RKO (cell line): ENCODE measurements around the gene NPY.
"Not testable (repeated sequence)": the region's sequence is repeated elsewhere in the genome, so short reads cannot be mapped to it uniquely, and the experiment has no call there.

Experiments
- DNase-seq: peaks from one replicate; pipeline ENCODE4 v3.0.0-alpha.2; 2016; ENCODE audit warnings: low spot score

Gene NPY

DNA sequence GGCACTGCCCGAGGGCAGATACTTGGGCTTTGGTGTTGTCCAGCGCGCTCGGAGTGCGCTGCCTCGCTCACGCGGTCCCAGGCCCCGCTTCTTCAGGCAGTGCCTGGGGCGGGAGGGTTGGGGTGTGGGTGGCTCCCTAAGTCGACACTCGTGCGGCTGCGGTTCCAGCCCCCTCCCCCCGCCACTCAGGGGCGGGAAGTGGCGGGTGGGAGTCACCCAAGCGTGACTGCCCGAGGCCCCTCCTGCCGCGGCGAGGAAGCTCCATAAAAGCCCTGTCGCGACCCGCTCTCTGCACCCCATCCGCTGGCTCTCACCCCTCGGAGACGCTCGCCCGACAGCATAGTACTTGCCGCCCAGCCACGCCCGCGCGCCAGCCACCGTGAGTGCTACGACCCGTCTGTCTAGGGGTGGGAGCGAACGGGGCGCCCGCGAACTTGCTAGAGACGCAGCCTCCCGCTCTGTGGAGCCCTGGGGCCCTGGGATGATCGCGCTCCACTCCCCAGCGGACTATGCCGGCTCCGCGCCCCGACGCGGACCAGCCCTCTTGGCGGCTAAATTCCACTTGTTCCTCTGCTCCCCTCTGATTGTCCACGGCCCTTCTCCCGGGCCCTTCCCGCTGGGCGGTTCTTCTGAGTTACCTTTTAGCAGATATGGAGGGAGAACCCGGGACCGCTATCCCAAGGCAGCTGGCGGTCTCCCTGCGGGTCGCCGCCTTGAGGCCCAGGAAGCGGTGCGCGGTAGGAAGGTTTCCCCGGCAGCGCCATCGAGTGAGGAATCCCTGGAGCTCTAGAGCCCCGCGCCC is at the start of gene NPY:
Gene NPY, plus strand, starts transcription at position 294 of the 802 bp plus-strand sequence. CDS start 1,051 bp downstream, outside the sequence.
- DNase-seq: no peak

DNA sequence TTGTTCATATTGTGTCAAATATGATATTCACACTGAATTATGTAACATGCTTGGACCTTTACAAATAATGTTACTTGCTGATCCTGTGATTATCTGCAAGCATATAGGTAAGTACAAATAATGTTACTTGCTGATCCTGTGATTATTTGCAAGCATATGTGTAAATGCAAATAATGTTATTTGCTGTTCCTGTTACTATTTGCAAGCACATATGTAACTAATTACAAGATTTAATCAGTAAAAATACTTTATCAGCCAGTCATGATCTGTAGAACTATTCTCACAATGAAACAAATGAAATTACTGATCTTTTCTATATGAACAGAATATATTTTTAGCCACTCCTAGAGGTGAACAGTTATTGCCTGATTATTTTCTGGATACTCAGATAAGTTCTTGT is 44.7 kb upstream of the NPY start:
- DNase-seq: no peak

DNA sequence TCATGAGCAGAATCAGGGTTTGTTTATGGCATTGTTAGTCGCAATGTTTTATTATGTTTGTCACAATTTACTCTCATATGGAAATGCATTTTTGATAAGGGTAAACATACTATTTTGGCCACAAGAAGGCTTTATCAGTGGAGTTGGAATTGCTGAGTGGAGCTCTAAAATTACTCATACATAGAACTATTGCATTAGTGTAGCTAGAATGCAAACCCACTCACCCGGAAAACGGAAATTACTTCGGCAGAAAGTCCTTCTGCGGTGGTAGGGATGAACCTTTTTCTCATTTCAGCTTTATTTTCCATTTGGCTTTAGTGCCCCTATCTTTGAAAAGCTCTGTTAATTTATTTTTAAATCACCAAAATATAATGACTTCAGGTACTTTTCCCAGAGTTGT is 42.8 kb upstream of the NPY start:
- no peak for DNase-seq

DNA sequence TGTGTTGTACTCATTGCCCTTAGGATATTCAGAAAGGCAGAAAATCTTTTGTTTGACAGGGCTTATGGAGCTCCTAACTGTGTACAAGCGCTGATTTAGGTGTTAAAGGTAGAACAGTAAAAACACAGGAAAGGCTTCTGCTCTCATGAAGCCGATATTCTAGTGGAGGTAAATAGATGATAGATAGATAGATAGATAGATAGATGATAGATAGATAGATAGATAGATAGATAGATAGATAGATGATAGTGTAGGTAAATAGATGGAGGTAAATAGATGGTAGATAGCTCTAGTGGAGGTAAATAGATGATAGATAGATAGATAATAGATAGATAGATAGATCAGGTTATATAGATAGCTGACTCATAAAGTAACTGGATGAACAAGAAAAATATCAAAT is 39.4 kb upstream of the NPY start:
- DNase-seq: no peak

- DNase-seq: no peak
Observed at GRCh38 chr7:24245362-24245761, 38.6 kb upstream of the NPY start.

- no peak for DNase-seq
Observed at GRCh38 chr7:24249266-24249665, 34.7 kb upstream of the NPY start.

GRCh38 chr7:24251568-24251967 is 32.4 kb upstream of the NPY start:
- no peak for DNase-seq

DNA sequence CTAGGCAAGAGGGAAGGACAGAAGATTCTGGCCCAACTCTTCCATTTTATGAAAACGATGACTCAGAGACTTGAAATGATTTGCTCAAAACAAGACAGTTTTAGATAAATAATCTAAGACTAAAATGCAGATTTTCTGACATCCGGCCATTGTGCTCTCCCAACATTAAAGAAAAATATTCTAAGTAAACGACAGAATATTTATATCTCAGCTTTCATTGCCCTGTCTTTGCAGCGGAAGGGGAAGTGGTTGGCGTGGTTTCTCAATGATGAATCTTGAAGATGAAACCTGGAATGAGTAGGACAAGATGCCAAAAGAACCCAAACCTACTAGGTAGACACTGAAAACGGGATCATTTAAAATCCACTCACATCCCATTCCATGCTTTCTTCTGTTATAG is 28.9 kb upstream of the NPY start:
- DNase-seq: no peak

- DNase-seq: not testable (repeated sequence)
Observed at GRCh38 chr7:24258324-24258723, 25.7 kb upstream of the NPY start.

DNA sequence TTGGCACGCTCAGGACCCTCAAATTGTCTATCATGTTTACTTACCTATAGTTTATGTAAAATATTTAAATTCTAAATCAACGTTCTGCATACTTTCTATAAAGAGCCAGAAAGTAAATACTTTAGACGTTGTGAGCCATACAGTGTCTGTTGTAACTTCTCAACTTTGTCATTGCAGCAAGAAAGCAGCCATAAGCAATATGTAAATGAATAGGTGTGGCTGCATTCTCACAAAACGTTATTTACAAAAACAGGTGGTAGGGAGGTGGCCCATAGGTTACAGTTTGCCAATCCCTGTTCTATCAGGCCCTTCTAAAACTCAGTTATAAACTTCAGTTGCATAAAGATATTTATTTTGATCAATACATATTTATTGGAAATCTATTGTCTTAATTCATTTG is 12.1 kb upstream of the NPY start:
- DNase-seq: no peak

GRCh38 chr7:24279512-24279911 is 4.5 kb upstream of the NPY start:
- no peak for DNase-seq

DNA sequence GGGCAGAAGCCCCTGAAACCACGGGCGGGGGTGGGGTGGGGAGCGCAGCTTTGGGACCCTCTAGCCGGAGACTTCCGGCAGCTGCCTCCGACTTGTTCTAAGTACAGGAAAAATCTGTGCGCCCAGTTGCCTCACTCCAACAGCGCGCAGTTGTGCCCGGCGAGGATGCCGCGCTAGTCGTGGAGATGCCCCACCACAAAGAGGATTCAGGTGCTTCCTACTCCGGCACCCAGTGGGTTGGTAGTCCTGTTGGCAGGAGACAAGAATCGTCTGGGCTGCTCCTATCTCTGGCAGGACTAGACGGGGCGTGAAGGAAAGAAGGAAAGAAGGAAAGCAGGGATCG is 465 bp upstream of the NPY start:
- no peak for DNase-seq

GRCh38 chr7:24284699-24285506 is 913 bp downstream of the NPY start:
- DNase-seq: no peak

DNA sequence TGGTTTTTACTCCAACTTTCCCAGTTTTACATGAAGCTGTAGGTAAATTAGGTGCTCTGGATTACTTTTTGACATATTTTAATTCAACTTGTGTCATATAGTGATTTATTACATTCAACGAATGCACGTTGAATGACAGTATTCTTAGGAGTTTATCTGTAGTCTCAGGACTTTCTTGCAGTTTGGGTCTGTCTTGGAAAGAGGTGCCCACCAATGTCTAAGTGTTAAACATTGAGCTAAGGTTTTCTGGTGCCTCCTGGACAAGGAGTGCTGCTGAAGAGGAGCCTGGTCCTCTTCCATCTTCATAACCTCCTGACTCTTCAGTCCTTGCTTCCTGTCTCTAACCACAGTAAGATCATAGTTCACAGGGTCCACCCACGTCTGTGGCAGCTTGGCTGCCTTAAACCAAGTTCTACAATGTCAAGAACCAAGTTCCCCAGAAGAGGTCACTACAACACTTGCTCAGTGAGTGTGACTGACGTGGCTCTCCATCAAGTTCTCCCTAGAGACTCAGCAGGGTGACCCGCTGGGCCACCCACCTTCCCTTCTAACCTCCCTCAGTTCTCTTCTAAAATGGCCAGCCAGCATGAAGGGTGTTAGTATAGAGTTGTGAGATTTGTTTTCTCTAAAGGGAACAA is 6.1 kb downstream of the NPY start:
- DNase-seq: peak; percentile 89

DNA sequence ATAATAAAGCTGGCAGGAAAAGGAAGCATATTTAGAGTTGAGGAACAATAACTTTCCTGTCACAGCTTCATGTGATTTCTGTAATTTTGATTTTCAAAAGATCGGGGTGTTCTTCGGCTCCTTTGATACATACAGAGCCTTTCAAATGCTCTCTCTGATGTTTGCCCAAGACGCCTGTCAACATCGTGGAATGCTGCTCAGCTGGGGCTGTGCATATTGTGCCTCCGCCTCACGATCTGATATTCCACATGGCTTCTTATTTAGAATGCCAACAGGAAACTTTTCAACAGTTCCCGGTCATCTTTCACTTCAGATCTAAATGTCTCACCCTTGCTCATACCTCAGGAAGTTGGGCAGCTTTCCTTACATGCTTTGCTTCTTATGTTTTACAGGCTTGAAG is 7.3 kb downstream of the NPY start:
- DNase-seq: no peak

- no peak for DNase-seq
Observed at GRCh38 chr7:24297362-24297761, 13.4 kb downstream of the NPY start.

DNA sequence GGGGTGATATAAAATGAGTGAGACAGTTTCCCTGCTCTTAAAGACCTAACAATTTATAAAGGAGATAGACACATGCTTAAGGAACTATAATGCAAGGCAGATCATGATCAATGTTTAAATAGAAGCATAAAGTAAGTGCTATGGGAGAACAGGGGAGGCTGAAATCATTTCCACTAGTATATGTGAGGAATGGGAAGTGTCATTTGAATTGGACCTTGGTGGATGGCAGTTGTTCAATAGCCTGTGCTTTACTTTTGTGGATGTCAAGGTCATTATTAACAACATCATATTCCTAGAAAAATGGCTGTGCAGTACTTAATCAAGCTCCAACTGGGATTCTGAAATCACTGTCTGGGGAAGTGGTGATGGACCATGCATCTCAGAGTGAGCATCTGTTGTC is 14.7 kb downstream of the NPY start:
- no peak for DNase-seq

- no peak for DNase-seq
Observed at GRCh38 chr7:24299192-24299591, 15.2 kb downstream of the NPY start.

DNA sequence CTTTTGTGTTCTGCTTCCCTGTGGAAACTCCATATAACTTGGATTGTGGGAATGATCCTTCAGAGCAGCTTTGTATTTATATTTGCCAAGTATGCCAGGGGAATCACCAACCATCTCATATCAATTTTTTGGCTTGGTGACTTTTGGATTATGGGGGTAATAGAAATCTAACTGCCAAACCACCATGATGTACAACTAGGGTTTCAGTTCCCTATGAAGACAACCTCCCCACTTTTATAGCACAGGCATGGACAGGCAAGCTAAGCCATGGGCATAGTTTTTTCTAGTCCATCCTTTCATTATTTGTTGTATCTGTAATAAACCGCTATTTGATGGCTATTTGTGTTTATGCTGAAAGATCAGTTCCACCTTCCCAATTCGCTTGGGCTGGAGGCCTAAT is 17.7 kb downstream of the NPY start:
- no peak for DNase-seq

- DNase-seq: no peak
Observed at GRCh38 chr7:24304494-24305095, 20.6 kb downstream of the NPY start.

DNA sequence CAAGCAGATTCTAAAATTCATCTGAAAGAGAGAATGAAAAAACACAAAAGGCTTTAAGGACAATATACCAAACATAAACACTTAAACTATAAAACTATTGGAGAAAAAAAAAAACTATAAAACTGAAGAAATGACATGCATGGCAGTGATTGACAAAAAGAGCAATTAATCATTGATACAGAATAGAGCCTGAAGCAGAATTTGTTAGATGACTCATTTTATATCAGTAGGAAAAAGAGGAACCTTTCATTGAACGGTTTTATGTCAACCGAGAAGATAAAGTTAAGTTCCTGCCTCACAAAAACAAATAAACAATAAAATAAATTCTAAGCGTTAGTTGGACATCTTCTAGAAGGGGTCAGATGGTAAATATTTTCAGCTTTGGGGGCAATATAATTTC is 23.3 kb downstream of the NPY start:
- DNase-seq: no peak

- no peak for DNase-seq
Observed at GRCh38 chr7:24312588-24312987, 28.6 kb downstream of the NPY start.

DNA sequence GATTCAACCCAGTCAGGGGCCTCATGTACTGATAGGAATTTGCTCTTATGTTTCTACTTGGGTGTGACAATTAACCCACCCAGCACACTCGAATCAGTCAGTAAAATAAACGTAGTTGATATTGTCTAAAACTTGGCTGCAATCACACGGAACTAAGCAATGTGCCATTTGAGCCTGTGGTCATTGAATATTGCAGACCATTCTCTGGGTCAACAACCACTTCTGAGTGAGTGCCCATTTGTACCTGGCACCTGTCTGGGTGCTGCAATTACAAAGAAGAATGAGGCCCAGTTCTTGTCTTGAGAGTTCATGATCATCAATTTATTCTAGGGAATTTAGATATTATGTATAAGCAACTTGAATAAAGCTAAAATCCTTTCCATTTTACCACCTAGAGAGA is 29.8 kb downstream of the NPY start:
- no peak for DNase-seq
